Heart left ventricle (tissue), 13 donors: Measurements from ENCODE around the gene CTSH.

ENCODE experiments used
- CTCF ChIP-seq, 12 donors: fragments of 200-600 bp; sonication (generic) in 4 of 12; IDR thresholded peaks; one replicate each; pipeline versions ENCODE4 v1.5.0 to v1.8.0; 2018 to 2022; ENCODE audit warnings: antibody characterized with exemption in 12 of 12, mild to moderate bottlenecking in 5 of 12
- POLR2A ChIP-seq, 2 donors: fragments of 450-650 bp; IDR thresholded peaks; one replicate each; pipeline ENCODE4 v1.6.1; 2017; ENCODE audit warnings: antibody characterized with exemption in 2 of 2, mild to moderate bottlenecking in 2 of 2, moderate library complexity in 2 of 2
- donor health status: ischemic (EF 13 %, LVEDD 7.1; RV severe dilation, severe dysfunction).
- donor health status: DM: no; HTN: yes; CAD: no.
- donor health status: DM: no; HTN: no; CAD: no.
- donor health status: ischemic (EF 25% LVEDD 6.9; RV normal size, moderate dysfunction).
- donor health status: ischemic (EF 25% LVEDD 5.7; RV mildly dilated, moderate dysfunction).
- donor health status: ischemic (EF 35%, LVEDD 5.7; RV mildly dilated, moderate dysfunction).
- donor health status: nonischemic (EF 11% LVEDD 7.7; RV severe dilation, severe dysfunction).
- donor health status: DM: yes; HTN: yes; CAD: no.
- donor health status: PGD.
- donor health status: ischemic (EF 29% LVEDD 5.4; RV normal size, mild dysfunction).
- donor health status: nonischemic (EF 23%, LVEDD 6.1; RV moderate dilation, normal function).

- no peak for TF ChIP-seq CTCF (IDR thresholded peaks at IDR 0.05)
- no peak for TF ChIP-seq POLR2A (IDR thresholded peaks at IDR 0.05)
Measured at GRCh38 chr15:78987556-78988360, 42.9 kb upstream of the CTSH start.
